Measurements from ENCODE around the gene ARL2BP. TPM values are rescaled to one million over a fixed set of nuclear protein-coding genes. Genes with fewer than 3 reads are reported as not detected.

The ARL2BP gene
- total RNA-seq, 4 donors from 2014 or later = 10.3 to 39.6 (median 36.5) TPM

DNA sequence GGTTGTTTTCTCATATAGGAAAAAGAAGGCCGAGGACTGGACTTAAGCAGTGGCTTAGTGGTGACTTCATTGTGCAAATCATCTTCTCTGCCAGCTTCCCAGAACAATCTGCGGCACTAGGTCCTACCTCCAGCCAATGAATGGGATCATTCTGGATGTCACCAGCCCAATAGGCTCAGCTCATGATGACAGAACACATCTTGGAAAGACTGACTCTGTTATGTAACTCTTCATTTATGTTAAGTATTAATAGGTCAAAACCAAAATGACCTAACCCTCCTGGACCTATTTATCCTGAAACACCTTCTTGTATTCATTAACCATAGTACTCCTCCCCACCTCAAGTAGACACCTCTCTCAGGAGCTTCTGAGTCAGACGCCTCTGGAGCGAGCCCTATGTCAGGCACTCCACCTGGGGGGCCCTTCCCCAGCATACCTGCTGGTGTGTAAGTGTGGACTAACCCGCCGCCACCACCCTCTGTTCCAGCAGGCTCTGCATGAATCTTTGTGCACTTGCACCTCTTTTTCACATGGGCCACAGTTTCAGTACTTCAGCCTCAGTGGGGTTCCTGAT, 7.2 kb downstream of the ARL2BP start:
- no peaks in the 10 kb centered on the region for H3K27me3 ChIP-seq
- intact Hi-C loops (cut with DNase I; ENCODE audit: low total_unique reads) = no loop called here
- H3K4me1 ChIP-seq = no peaks in the 10 kb centered on the region
- no peak overlapping the region for H3K4me3 ChIP-seq
- in situ Hi-C loops (cut with MboI; ENCODE audit: low pct_ligation_motif_present in 1 of 4, low pct_unique_long_range_greater_than_20kb in 1 of 4, low sequenced_read_pairs in 3 of 4) = no loop called here
- H3K36me3 ChIP-seq = peaks cover 0 to 47% (median 23%) of the 10 kb centered on the region in 4 donors
- 94 to 100% methylated on average over 3 to 6 of the region's 6 CpGs for WGBS, 2 donors (ENCODE audit: low coverage in 1 of 2)
- H3K9me3 ChIP-seq = no peaks in the 10 kb centered on the region
- no peak overlapping the region for H3K27ac ChIP-seq
- no peak for TF ChIP-seq POLR2A (IDR thresholded peaks at IDR 0.05)
- no peak for TF ChIP-seq POLR2AphosphoS5 (IDR thresholded peaks at IDR 0.05)
- no peak for TF ChIP-seq EP300 (IDR thresholded peaks at IDR 0.05; ENCODE audit: low read depth)
- TF ChIP-seq, protein P1, sequence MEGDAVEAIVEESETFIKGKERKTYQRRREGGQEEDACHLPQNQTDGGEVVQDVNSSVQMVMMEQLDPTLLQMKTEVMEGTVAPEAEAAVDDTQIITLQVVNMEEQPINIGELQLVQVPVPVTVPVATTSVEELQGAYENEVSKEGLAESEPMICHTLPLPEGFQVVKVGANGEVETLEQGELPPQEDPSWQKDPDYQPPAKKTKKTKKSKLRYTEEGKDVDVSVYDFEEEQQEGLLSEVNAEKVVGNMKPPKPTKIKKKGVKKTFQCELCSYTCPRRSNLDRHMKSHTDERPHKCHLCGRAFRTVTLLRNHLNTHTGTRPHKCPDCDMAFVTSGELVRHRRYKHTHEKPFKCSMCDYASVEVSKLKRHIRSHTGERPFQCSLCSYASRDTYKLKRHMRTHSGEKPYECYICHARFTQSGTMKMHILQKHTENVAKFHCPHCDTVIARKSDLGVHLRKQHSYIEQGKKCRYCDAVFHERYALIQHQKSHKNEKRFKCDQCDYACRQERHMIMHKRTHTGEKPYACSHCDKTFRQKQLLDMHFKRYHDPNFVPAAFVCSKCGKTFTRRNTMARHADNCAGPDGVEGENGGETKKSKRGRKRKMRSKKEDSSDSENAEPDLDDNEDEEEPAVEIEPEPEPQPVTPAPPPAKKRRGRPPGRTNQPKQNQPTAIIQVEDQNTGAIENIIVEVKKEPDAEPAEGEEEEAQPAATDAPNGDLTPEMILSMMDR (IDR thresholded peaks at IDR 0.05) = no peak
- DNase-seq = no peak

DNA sequence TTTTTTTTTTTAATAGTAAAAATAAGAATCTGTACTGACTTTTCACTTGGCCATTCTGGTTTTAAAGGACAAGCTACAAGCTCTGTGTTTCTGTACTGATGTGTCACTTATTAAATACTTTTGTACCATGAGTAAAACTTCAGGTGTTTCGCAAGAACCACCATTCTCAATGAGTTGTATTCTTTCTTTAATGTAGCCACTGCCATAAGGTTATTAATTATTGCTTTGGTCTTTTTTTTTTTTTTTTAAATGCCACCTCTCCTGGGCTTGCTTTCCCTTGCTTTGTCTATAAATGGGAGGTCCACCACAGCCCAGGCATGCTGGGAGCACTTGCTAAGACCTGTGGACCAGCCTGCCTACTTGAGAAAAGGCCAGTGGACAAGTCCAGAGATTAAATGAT, 8.4 kb downstream of the ARL2BP start:
- in situ Hi-C loops (cut with MboI; ENCODE audit: low pct_ligation_motif_present in 1 of 4, low pct_unique_long_range_greater_than_20kb in 1 of 4, low sequenced_read_pairs in 3 of 4) = no loop called here
- Histone ChIP-seq H3K27ac (no peak overlapping the region), H3K36me3 (peaks cover 0 to 42% (median 21%) of the 10 kb centered on the region in 4 donors), H3K4me3 (no peak overlapping the region), H3K9me3 (no peaks in the 10 kb centered on the region), H3K4me1 (no peaks in the 10 kb centered on the region), H3K27me3 (no peaks in the 10 kb centered on the region)
- TF ChIP-seq POLR2A (IDR thresholded peaks at IDR 0.05) (no peak), EP300 (IDR thresholded peaks at IDR 0.05; ENCODE audit: low read depth) (no peak), POLR2AphosphoS5 (IDR thresholded peaks at IDR 0.05) (no peak)
- TF ChIP-seq, protein P1 (IDR thresholded peaks at IDR 0.05) = no peak
- 93 to 98% methylated on average over 1 of the region's 1 CpG for WGBS, 2 donors (ENCODE audit: low coverage in 1 of 2)
- DNase-seq = no peak
- intact Hi-C loops (cut with DNase I; ENCODE audit: low total_unique reads) = no loop called here

DNA sequence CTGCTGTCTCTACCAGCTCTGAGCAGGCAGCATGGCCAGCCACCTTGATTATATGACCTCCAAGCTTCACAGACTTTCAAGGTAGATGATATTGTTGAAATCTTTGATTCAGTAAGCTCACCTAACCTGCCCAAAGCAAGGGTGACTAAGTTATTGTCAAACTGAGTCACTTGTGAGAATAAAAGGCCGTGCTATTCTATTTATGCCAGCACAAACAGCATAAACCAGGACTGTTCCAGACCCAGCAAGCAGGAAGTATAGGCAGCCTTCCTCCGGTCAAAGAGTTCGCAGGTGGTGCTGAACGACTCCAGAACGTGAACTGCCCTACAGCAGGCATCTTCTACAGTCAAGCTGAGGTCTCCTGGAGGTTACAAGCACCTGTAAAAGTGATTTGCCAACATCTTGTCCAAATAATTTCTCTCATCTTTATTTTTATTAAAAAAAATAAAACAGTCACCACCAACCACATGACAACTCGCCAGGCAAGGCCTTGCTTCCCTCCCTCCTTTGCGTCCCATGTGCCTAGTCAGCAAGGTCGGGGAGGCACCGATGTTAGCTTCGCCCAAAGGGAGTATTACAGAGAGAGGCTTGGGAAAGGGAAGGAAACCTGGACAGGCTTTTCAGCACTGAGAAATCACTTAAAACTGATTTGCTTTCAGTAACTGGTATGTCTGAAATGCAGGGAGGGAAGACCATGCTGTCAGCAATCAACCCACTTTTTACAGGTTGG, 10.8 kb downstream of the ARL2BP start:
- Histone ChIP-seq H3K27me3 (no peaks in the 10 kb centered on the region), H3K9me3 (no peaks in the 10 kb centered on the region), H3K27ac (no peak overlapping the region), H3K4me3 (no peak overlapping the region), H3K36me3 (peaks cover 0 to 23% (median 11%) of the 10 kb centered on the region in 4 donors), H3K4me1 (peaks cover 0 to 7% (median 4%) of the 10 kb centered on the region in 4 donors)
- TF ChIP-seq, protein P1 (IDR thresholded peaks at IDR 0.05) = no peak
- TF ChIP-seq POLR2AphosphoS5 (IDR thresholded peaks at IDR 0.05) (no peak), POLR2A (IDR thresholded peaks at IDR 0.05) (no peak), EP300 (IDR thresholded peaks at IDR 0.05; ENCODE audit: low read depth) (no peak)
- DNase-seq = no peak
- WGBS, 2 donors (ENCODE audit: low coverage in 1 of 2) = 78 to 85% methylated on average over 8 to 10 of the region's 10 CpGs
- in situ Hi-C loops (cut with MboI; ENCODE audit: low pct_ligation_motif_present in 1 of 4, low pct_unique_long_range_greater_than_20kb in 1 of 4, low sequenced_read_pairs in 3 of 4) = no loop called here
- intact Hi-C loops (cut with DNase I; ENCODE audit: low total_unique reads) = no loop called here

DNA sequence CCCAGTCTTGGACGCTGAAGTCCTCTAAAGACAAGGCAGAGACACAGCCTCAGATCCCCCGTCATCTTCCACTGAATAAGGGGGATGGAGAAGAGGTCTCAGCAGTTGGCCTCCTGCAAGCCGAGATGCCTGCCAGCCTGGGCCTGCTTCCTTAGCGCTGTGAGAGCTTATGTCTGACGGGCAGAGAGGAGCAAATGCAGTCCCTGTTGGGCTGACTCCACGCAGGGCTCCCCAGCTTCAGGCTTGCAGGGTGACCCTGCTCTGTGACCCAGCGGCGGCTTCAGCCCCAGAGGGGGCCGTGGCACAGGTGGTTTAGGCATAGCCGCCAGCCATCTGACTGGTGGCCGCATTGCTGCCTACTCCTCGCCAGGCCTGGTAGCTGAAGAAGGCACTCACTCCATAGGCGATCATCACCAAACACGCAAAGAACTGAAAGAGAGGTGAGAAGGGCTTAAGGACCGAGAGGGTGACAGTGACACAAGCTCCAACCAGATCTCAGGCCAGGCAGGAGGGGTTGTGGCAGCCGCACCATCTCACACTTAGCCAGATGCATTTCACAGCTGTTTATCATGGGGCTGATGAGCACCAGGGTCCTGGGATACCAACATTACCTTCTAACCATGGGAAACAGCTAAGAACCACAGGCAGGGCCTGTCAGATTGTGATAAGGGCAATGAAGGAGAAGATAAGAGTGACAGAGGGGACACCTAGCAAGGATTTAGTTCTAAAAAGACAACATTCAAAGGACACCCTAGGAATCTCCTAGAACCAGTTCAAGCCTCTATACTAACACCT, 11.7 kb downstream of the ARL2BP start:
- no peak for DNase-seq
- 94% methylated on average over 16 of the region's 16 CpGs; no CpG with 5 or more reads in 1 of the 2 donors for WGBS, 2 donors (ENCODE audit: low coverage in 1 of 2)
- no peak overlapping the region for H3K4me3 ChIP-seq
- no peaks in the 10 kb centered on the region for H3K27me3 ChIP-seq
- TF ChIP-seq POLR2AphosphoS5 (IDR thresholded peaks at IDR 0.05) (no peak), POLR2A (IDR thresholded peaks at IDR 0.05) (no peak), EP300 (IDR thresholded peaks at IDR 0.05; ENCODE audit: low read depth) (no peak)
- TF ChIP-seq, protein P1 (IDR thresholded peaks at IDR 0.05) = no peak
- intact Hi-C loops (cut with DNase I; ENCODE audit: low total_unique reads) = no loop called here
- in situ Hi-C loops (cut with MboI; ENCODE audit: low pct_ligation_motif_present in 1 of 4, low pct_unique_long_range_greater_than_20kb in 1 of 4, low sequenced_read_pairs in 3 of 4) = no loop called here
- H3K9me3 ChIP-seq = no peaks in the 10 kb centered on the region
- no peak overlapping the region for H3K27ac ChIP-seq
- peaks cover 0 to 14% (median 7%) of the 10 kb centered on the region in 4 donors for H3K36me3 ChIP-seq
- H3K4me1 ChIP-seq = peaks cover 0 to 7% (median 4%) of the 10 kb centered on the region in 4 donors
